ENCODE results near the gene SERPINA12. TPM values are rescaled to one million over a fixed set of nuclear protein-coding genes. Genes with fewer than 3 reads are reported as not detected.

SERPINA12 gene
- total RNA-seq, 1 donor from 2014 or later: not detected

- no peaks in the 10 kb centered on the region for H3K4me1 Mint-ChIP-seq (ENCODE audit: low read depth, unreplicated experiment)
- H3K27me3 Mint-ChIP-seq (ENCODE audit: unreplicated experiment): peaks cover 2% of the 10 kb centered on the region
- no peak overlapping the region for H3K27ac Mint-ChIP-seq (ENCODE audit: unreplicated experiment)
- DNase-seq: no peak
- H3K4me3 Mint-ChIP-seq (ENCODE audit: unreplicated experiment): no peak overlapping the region
- no peak for TF ChIP-seq CTCF (IDR thresholded peaks at IDR 0.05; ENCODE audit: partially characterized antibody, unreplicated experiment)
- no peaks in the 10 kb centered on the region for H3K36me3 Mint-ChIP-seq (ENCODE audit: unreplicated experiment)
- H3K9me3 Mint-ChIP-seq (ENCODE audit: unreplicated experiment): no peaks in the 10 kb centered on the region
Measured at GRCh38 chr14:94531187-94531586, 21.9 kb upstream of the SERPINA12 start.

- H3K4me1 Mint-ChIP-seq (ENCODE audit: low read depth, unreplicated experiment): no peaks in the 10 kb centered on the region
- no peak for DNase-seq
- no peak overlapping the region for H3K4me3 Mint-ChIP-seq (ENCODE audit: unreplicated experiment)
- H3K27ac Mint-ChIP-seq (ENCODE audit: unreplicated experiment): no peak overlapping the region
- H3K36me3 Mint-ChIP-seq (ENCODE audit: unreplicated experiment): peaks cover 5% of the 10 kb centered on the region
- no peak for TF ChIP-seq CTCF (IDR thresholded peaks at IDR 0.05; ENCODE audit: partially characterized antibody, unreplicated experiment)
- H3K27me3 Mint-ChIP-seq (ENCODE audit: unreplicated experiment): peaks cover 6% of the 10 kb centered on the region
- H3K9me3 Mint-ChIP-seq (ENCODE audit: unreplicated experiment): peaks cover 9% of the 10 kb centered on the region
Measured at GRCh38 chr14:94524093-94524492, 14.8 kb upstream of the SERPINA12 start.

GRCh38 chr14:94523265-94523664, 14.0 kb upstream of the SERPINA12 start:
- peaks cover 10% of the 10 kb centered on the region for H3K27me3 Mint-ChIP-seq (ENCODE audit: unreplicated experiment)
- no peak for DNase-seq
- TF ChIP-seq CTCF (IDR thresholded peaks at IDR 0.05; ENCODE audit: partially characterized antibody, unreplicated experiment): no peak
- no peaks in the 10 kb centered on the region for H3K4me1 Mint-ChIP-seq (ENCODE audit: low read depth, unreplicated experiment)
- no peak overlapping the region for H3K4me3 Mint-ChIP-seq (ENCODE audit: unreplicated experiment)
- peaks cover 9% of the 10 kb centered on the region for H3K9me3 Mint-ChIP-seq (ENCODE audit: unreplicated experiment)
- no peak overlapping the region for H3K27ac Mint-ChIP-seq (ENCODE audit: unreplicated experiment)
- peaks cover 9% of the 10 kb centered on the region for H3K36me3 Mint-ChIP-seq (ENCODE audit: unreplicated experiment)

GRCh38 chr14:94522115-94522724, 13.0 kb upstream of the SERPINA12 start:
- H3K27me3 Mint-ChIP-seq (ENCODE audit: unreplicated experiment): peaks cover 8% of the 10 kb centered on the region
- peaks cover 9% of the 10 kb centered on the region for H3K9me3 Mint-ChIP-seq (ENCODE audit: unreplicated experiment)
- DNase-seq: no peak
- peaks cover 9% of the 10 kb centered on the region for H3K36me3 Mint-ChIP-seq (ENCODE audit: unreplicated experiment)
- H3K4me3 Mint-ChIP-seq (ENCODE audit: unreplicated experiment): no peak overlapping the region
- no peak overlapping the region for H3K27ac Mint-ChIP-seq (ENCODE audit: unreplicated experiment)
- no peaks in the 10 kb centered on the region for H3K4me1 Mint-ChIP-seq (ENCODE audit: low read depth, unreplicated experiment)
- TF ChIP-seq CTCF (IDR thresholded peaks at IDR 0.05; ENCODE audit: partially characterized antibody, unreplicated experiment): no peak

GRCh38 chr14:94521375-94522114, 12.3 kb upstream of the SERPINA12 start:
- Mint-ChIP-seq H3K4me1 (ENCODE audit: low read depth, unreplicated experiment) (no peaks in the 10 kb centered on the region), H3K27ac (ENCODE audit: unreplicated experiment) (no peak overlapping the region), H3K27me3 (ENCODE audit: unreplicated experiment) (peaks cover 8% of the 10 kb centered on the region), H3K4me3 (ENCODE audit: unreplicated experiment) (no peak overlapping the region), H3K36me3 (ENCODE audit: unreplicated experiment) (peaks cover 9% of the 10 kb centered on the region), H3K9me3 (ENCODE audit: unreplicated experiment) (peaks cover 9% of the 10 kb centered on the region)
- TF ChIP-seq CTCF (IDR thresholded peaks at IDR 0.05; ENCODE audit: partially characterized antibody, unreplicated experiment): no peak
- DNase-seq: no peak

Measured in glutamatergic neuron (in vitro differentiated cells).